ENCODE data around the gene PIGU. TPM values are rescaled to one million over a fixed set of nuclear protein-coding genes. Genes with fewer than 3 reads are reported as not detected.

Gene PIGU
- total and polyA plus RNA-seq, 3 experiments from 2014 or later = 24.9 to 33.0 (median 26.3) TPM

GRCh38 chr20:34709831-34710567, 33.1 kb upstream of the PIGU start:
- Histone ChIP-seq H3K4me1 (ENCODE audit: insufficient read depth, low read length) (peaks cover 10% of the 10 kb centered on the region), H3K4me3 (ENCODE audit: low read length) (peak overlapping the region; percentile 76)
- H3K36me3 Mint-ChIP-seq = peaks cover 0 to 22% (median 3%) of the 10 kb centered on the region in 3 donors

GRCh38 chr20:34709044-34709830, 32.3 kb upstream of the PIGU start:
- Histone ChIP-seq H3K27ac (ENCODE audit: low read depth, low read length) (peak overlapping the region; percentile 79), H3K4me3 (ENCODE audit: low read length) (peak overlapping the region; percentile 76), H3K27me3 (ENCODE audit: insufficient read depth, low read length, poor library complexity, severe bottlenecking) (no peaks in the 10 kb centered on the region), H3K36me3 (ENCODE audit: insufficient read depth, low read length) (no peaks in the 10 kb centered on the region), H3K4me1 (ENCODE audit: insufficient read depth, low read length) (peaks cover 14% of the 10 kb centered on the region), H3K9me3 (ENCODE audit: low read length) (no peaks in the 10 kb centered on the region)
- Mint-ChIP-seq H3K27me3 (peaks cover 0 to 5% of the 10 kb centered on the region in 2 donors), H3K36me3 (peaks cover 0 to 15% (median 3%) of the 10 kb centered on the region in 3 donors), H3K9me3 (no peaks in the 10 kb centered on the region), H3K4me3 (peak overlapping the region; percentile 86 to 96 (median 90)), H3K4me1 (peaks cover 14 to 34% (median 19%) of the 10 kb centered on the region in 3 donors), H3K27ac (peak overlapping the region; percentile 82 to 99 (median 92))
- POLR2A ChIA-PET = interaction anchor here (0.6 to 2.6 kb wide), 3 partner anchors 11 to 1888 kb away, joined by 3 to 6 read pairs (median 5); partner anchors contain the start of gene PIGU
- CTCF ChIA-PET = interaction anchor here (0.9 to 2.9 kb wide), 6 partner anchors 10 to 397 kb away, joined by 3 to 20 read pairs (median 6); partner anchors contain the start of gene PIGU
- peak; percentile 77 to 87 (median 80) for DNase-seq

More at GRCh38 chr20:34709831-34710567, 33.1 kb upstream of the PIGU start:
- CTCF ChIA-PET = interaction anchor here (1.0 to 2.9 kb wide), 3 partner anchors 34 to 397 kb away, joined by 3 to 14 read pairs (median 3); partner anchors contain the start of gene PIGU
- H3K27me3 Mint-ChIP-seq = peaks cover 0 to 5% of the 10 kb centered on the region in 2 donors
- H3K9me3 Mint-ChIP-seq = no peaks in the 10 kb centered on the region
- POLR2A ChIA-PET = interaction anchor here (1.1 to 2.6 kb wide), 2 partner anchors 10 to 33 kb away, joined by 5 to 6 read pairs; partner anchors contain the start of gene PIGU
- Histone ChIP-seq H3K9me3 (ENCODE audit: low read length) (no peaks in the 10 kb centered on the region), H3K36me3 (ENCODE audit: insufficient read depth, low read length) (no peaks in the 10 kb centered on the region), H3K27ac (ENCODE audit: low read depth, low read length) (peak overlapping the region; percentile 79), H3K27me3 (ENCODE audit: insufficient read depth, low read length, poor library complexity, severe bottlenecking) (no peaks in the 10 kb centered on the region)
- H3K4me1 Mint-ChIP-seq = peaks cover 9 to 28% (median 13%) of the 10 kb centered on the region in 3 donors
- peak in 2 of 5 donors; percentile 40 to 68 for DNase-seq
- peak overlapping the region; percentile 86 to 96 (median 90) for H3K4me3 Mint-ChIP-seq
- peak overlapping the region; percentile 59 to 99 (median 92) for H3K27ac Mint-ChIP-seq

- Histone ChIP-seq H3K36me3 (ENCODE audit: insufficient read depth, low read length) (no peaks in the 10 kb centered on the region), H3K27me3 (ENCODE audit: insufficient read depth, low read length, poor library complexity, severe bottlenecking) (no peaks in the 10 kb centered on the region), H3K9me3 (ENCODE audit: low read length) (no peaks in the 10 kb centered on the region), H3K27ac (ENCODE audit: low read depth, low read length) (peak overlapping the region; percentile 79), H3K4me1 (ENCODE audit: insufficient read depth, low read length) (peaks cover 16% of the 10 kb centered on the region), H3K4me3 (ENCODE audit: low read length) (peak overlapping the region; percentile 76)
- peaks cover 15 to 35% (median 19%) of the 10 kb centered on the region in 3 donors for H3K4me1 Mint-ChIP-seq
- H3K27ac Mint-ChIP-seq = peak overlapping the region; percentile 75 to 98 (median 91)
- H3K4me3 Mint-ChIP-seq = peak overlapping the region; percentile 86 to 96 (median 90)
- DNase-seq = peak; percentile 27 to 75 (median 48)
- ChIA-PET CTCF (interaction anchor here (0.7 to 2.9 kb wide), 13 partner anchors 9 to 396 kb away, joined by 3 to 20 read pairs (median 4); no protein-coding TSS in a partner anchor), POLR2A (interaction anchor here (0.6 to 2.6 kb wide), 3 partner anchors 31 to 1887 kb away, joined by 3 to 5 read pairs (median 3); partner anchors contain the start of gene PIGU)
- no peaks in the 10 kb centered on the region for H3K9me3 Mint-ChIP-seq
- H3K36me3 Mint-ChIP-seq = peaks cover 0 to 12% (median 3%) of the 10 kb centered on the region in 3 donors
- peaks cover 0 to 5% of the 10 kb centered on the region in 2 donors for H3K27me3 Mint-ChIP-seq
Measured at GRCh38 chr20:34708621-34709043, 31.7 kb upstream of the PIGU start.

GRCh38 chr20:34706912-34707784, 30.3 kb upstream of the PIGU start:
- Histone ChIP-seq H3K9me3 (ENCODE audit: low read length) (no peaks in the 10 kb centered on the region), H3K27me3 (ENCODE audit: insufficient read depth, low read length, poor library complexity, severe bottlenecking) (no peaks in the 10 kb centered on the region), H3K4me3 (ENCODE audit: low read length) (no peak overlapping the region), H3K27ac (ENCODE audit: low read depth, low read length) (no peak overlapping the region), H3K36me3 (ENCODE audit: insufficient read depth, low read length) (no peaks in the 10 kb centered on the region), H3K4me1 (ENCODE audit: insufficient read depth, low read length) (peaks cover 23% of the 10 kb centered on the region)
- H3K36me3 Mint-ChIP-seq = peaks cover 0 to 6% (median 0%) of the 10 kb centered on the region in 3 donors
- H3K27me3 Mint-ChIP-seq = peaks cover under 1 to 7% of the 10 kb centered on the region in 2 donors
- peak overlapping the region in 1 of 7 donors; percentile 94 for H3K4me3 Mint-ChIP-seq
- H3K9me3 Mint-ChIP-seq = no peaks in the 10 kb centered on the region
- POLR2A ChIA-PET = no interaction called here
- no peak for DNase-seq
- peak overlapping the region in 7 of 8 donors; percentile 29 to 99 (median 97) for H3K27ac Mint-ChIP-seq
- CTCF ChIA-PET = interaction anchor here (0.9 to 2.9 kb wide), 10 partner anchors 8 to 395 kb away, joined by 3 to 20 read pairs (median 6); partner anchors contain the start of gene DYNLRB1
- H3K4me1 Mint-ChIP-seq = peaks cover 25 to 45% (median 28%) of the 10 kb centered on the region in 3 donors

- peaks cover 0 to 6% (median 0%) of the 10 kb centered on the region in 3 donors for H3K36me3 Mint-ChIP-seq
- CTCF ChIA-PET = interaction anchor here (2.1 kb wide), 1 partner anchor 394 kb away, joined by 7 read pairs; no protein-coding TSS in a partner anchor
- DNase-seq = no peak
- peaks cover 25 to 45% (median 28%) of the 10 kb centered on the region in 3 donors for H3K4me1 Mint-ChIP-seq
- H3K9me3 Mint-ChIP-seq = no peaks in the 10 kb centered on the region
- H3K4me3 Mint-ChIP-seq = peak overlapping the region in 5 of 7 donors; percentile 43 to 94 (median 50)
- peak overlapping the region; percentile 1 to 99 (median 96) for H3K27ac Mint-ChIP-seq
- peaks cover 3 to 4% of the 10 kb centered on the region in 2 donors for H3K27me3 Mint-ChIP-seq
- no peak overlapping the region for H3K4me3 ChIP-seq (ENCODE audit: low read length)
- POLR2A ChIA-PET = no interaction called here
- peaks cover 23% of the 10 kb centered on the region for H3K4me1 ChIP-seq (ENCODE audit: insufficient read depth, low read length)
- no peaks in the 10 kb centered on the region for H3K36me3 ChIP-seq (ENCODE audit: insufficient read depth, low read length)
- H3K27me3 ChIP-seq (ENCODE audit: insufficient read depth, low read length, poor library complexity, severe bottlenecking) = no peaks in the 10 kb centered on the region
- H3K27ac ChIP-seq (ENCODE audit: low read depth, low read length) = no peak overlapping the region
- no peaks in the 10 kb centered on the region for H3K9me3 ChIP-seq (ENCODE audit: low read length)
Measured at GRCh38 chr20:34706302-34706875, 29.5 kb upstream of the PIGU start.

GRCh38 chr20:34705397-34706301, 28.8 kb upstream of the PIGU start:
- Histone ChIP-seq H3K36me3 (ENCODE audit: insufficient read depth, low read length) (no peaks in the 10 kb centered on the region), H3K4me1 (ENCODE audit: insufficient read depth, low read length) (peaks cover 23% of the 10 kb centered on the region), H3K27ac (ENCODE audit: low read depth, low read length) (peak overlapping the region; percentile 96), H3K27me3 (ENCODE audit: insufficient read depth, low read length, poor library complexity, severe bottlenecking) (no peaks in the 10 kb centered on the region), H3K4me3 (ENCODE audit: low read length) (peak overlapping the region; percentile 81), H3K9me3 (ENCODE audit: low read length) (no peaks in the 10 kb centered on the region)
- no peak for DNase-seq
- ChIA-PET CTCF (interaction anchor here (0.7 to 2.1 kb wide), 2 partner anchors 167 to 393 kb away, joined by 4 to 7 read pairs; no protein-coding TSS in a partner anchor), POLR2A (no interaction called here)
- Mint-ChIP-seq H3K27ac (peak overlapping the region; percentile 75 to 100 (median 98)), H3K36me3 (peaks cover 0 to 6% (median 0%) of the 10 kb centered on the region in 3 donors), H3K4me3 (peak overlapping the region; percentile 88 to 96 (median 93)), H3K27me3 (peaks cover 3 to 4% of the 10 kb centered on the region in 2 donors), H3K4me1 (peaks cover 23 to 40% (median 26%) of the 10 kb centered on the region in 3 donors), H3K9me3 (no peaks in the 10 kb centered on the region)

Data from CD8-positive, alpha-beta memory T cell (primary cell).